Activated CD4-positive, CD25-positive, alpha-beta regulatory T cell (primary cell): ENCODE measurements around the gene C12orf42.
"Not testable (repeated sequence)": the region's sequence is repeated elsewhere in the genome, so short reads cannot be mapped to it uniquely, and the experiment has no call there.

Experiments
- DNase-seq, 4 experiments: peaks; one replicate each; lab custom pipeline; 2025; lab: John Stamatoyannopoulos, UW

The C12orf42 gene

GRCh38 chr12:103494734-103495468 lies 867 bp downstream of the C12orf42 start:
- no peak for DNase-seq

DNA sequence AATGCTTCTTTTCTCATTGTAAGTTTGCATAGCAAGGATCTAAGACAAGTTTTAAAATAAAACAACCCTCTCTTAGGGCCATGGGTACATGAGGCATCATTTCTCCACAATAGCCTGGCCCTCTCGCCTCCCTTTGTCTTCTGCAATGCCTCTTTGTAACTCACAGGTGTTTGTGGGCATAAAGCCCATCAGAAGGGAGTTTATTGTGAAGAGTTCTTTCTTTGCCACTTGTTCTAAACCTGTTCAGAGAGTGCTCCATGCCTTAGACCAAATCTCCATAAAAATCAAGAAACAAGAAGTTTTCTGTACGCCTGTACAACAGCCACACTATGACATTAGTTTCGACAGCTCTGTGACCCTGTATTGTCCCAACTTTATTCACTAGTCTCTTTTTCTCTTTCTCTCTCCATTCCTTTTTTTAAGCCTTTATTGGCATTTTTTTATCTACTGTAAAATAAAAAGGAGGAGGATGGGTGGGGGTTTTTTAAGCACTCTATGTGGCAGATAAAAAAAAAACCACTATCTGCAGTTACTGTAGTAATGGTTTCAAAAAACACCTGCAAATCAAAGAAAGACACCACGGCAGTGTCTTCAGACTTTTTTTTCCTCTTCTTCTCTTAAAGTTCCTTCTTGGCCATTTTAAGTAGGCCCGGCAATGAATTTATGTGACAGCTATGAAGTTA lies 1.6 kb downstream of the C12orf42 start:
- no peak for DNase-seq

GRCh38 chr12:103493199-103493598 lies 2.6 kb downstream of the C12orf42 start:
- no peak for DNase-seq

DNA sequence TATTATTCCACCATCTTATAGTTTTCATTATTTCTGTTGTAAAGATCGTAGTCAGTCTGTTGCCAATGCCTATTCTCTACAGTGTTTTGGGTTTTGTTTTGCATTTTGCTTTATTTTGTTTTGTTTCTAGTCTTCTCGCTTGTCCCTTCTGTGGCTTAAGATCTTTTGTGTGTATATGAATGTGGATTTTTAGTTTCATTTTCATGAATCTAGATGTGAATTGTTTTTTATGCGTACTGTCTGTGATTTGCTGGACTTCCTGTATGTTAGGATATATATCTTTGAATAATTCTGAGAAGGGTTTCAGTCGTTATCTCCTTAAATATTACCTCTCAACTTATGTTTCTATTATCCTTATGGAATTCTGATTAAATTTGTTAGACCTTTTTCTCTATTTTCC lies 13.4 kb downstream of the C12orf42 start:
- DNase-seq: no peak

DNA sequence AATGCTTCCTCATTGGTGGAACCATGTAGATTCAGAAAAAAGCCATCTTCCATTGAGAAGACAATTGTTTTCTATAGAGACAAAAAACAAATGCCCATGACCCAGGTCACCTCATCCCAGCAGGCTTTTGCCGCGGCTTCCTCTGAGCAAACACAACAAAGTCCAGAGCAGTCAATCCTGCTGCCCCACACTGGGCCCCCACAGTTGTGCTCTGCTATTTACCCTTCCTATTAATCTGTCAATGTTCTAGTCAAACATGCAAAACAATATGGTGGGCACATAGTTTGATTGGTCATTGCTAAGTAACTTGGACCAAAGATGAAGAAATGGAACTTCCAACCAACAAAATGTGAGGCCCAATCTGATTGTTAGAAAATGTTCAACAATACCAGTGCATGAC lies 20.7 kb downstream of the C12orf42 start:
- DNase-seq: no peak

- no peak for DNase-seq
Observed at GRCh38 chr12:103470664-103471063, 25.1 kb downstream of the C12orf42 start.

DNA sequence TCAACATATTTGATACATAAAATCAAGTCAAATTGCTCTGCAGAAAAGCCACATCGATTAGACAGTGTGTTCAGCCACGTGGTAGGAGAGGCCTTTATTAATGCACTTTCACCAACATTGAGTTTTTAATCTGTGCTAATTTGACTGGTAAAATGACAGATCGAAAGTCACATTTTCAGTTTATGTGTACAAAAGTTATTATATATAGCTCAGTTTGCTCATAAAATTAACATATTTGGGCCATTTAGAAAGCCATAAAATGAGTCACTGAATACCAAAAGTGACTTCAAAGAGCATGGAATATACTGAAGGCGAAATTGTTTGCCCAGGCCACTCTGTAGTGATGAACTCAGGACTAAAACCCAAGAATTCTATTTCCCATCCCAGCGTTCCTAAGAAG lies 26.0 kb downstream of the C12orf42 start:
- DNase-seq: no peak

DNA sequence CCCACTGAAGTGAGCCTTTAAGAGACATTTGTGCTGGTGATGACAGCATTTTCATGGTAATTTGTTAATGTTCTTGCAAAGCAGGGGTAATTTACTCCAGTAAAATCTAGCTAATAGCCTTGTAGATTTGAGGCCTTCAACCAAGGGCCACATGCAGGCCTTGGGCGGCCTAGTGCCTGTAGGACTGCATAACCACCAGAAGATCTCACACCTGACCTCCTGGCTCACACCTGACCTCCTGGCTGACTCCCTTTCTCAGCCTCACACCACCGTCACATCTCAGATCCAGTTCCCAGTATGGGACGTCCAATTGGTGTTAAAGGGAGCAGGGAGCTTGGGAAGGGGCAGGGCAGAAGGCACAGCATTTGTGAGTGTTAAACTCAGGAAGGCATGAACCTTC lies 26.9 kb downstream of the C12orf42 start:
- DNase-seq: no peak

GRCh38 chr12:103462675-103463074 lies 33.1 kb downstream of the C12orf42 start:
- no peak for DNase-seq

GRCh38 chr12:103457471-103457870 lies 38.3 kb downstream of the C12orf42 start:
- DNase-seq: no peak

DNA sequence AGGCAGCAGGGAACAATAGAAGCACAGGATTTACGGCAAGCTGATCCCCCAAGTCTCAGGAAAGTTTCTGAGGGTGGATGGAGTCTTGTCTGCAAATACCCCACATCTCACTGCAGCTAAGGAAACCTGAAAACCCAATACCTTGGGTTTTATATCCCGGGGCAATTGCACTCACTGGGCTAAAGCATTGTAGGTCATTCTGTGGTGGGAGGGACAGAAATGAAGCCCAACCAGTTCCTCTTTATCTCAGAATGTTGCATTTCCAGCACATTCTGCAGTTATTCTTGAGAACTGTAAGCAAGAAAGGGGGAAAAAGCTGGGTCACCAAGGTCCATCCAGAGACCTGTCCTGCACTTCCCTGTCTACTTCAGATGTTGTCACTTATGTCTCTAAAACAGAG lies 39.8 kb downstream of the C12orf42 start:
- DNase-seq: no peak

DNA sequence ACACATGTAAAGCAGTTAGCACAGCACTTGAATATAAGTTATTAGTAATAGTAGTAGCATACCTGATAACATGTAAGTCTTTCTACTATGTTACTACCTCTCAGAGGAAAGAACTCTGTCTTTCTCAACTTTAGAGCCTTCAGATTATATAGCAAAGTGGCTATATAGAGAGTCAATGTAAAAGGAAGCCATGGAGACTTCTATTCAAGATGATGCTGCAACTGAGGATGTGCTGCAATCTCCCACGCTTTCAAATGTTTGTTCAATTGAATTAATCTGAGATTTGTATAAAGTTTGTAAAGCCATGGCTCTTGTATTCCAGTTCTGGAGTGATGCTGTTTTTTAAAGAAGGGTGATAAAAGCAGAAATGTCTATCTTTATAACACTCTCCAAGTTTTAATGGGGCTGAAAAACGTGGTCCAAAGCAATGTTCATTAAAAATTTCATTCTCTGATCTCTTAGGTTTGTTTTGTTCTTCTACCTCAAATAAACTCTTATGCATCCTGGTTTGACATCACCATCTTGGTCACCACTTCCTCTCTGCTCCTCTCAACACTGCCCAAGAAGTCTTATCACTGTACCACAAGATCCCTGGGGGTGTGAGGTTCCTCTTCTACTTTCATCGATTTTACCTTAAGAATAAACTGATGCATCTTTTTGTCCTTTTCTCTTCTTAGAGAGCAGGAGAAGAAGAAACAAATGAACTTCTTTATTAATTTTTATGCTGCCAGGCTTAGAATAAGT lies 40.6 kb downstream of the C12orf42 start:
- DNase-seq: no peak

GRCh38 chr12:103444983-103445382 lies 50.8 kb downstream of the C12orf42 start:
- DNase-seq: no peak

- no peak for DNase-seq
Observed at GRCh38 chr12:103442822-103443221, 52.9 kb downstream of the C12orf42 start.

GRCh38 chr12:103442182-103442555 lies 53.6 kb downstream of the C12orf42 start:
- DNase-seq: no peak

GRCh38 chr12:103441437-103442181 lies 54.2 kb downstream of the C12orf42 start:
- no peak for DNase-seq

- DNase-seq: not testable (repeated sequence)
Observed at GRCh38 chr12:103434165-103435105, 61.3 kb downstream of the C12orf42 start.

DNA sequence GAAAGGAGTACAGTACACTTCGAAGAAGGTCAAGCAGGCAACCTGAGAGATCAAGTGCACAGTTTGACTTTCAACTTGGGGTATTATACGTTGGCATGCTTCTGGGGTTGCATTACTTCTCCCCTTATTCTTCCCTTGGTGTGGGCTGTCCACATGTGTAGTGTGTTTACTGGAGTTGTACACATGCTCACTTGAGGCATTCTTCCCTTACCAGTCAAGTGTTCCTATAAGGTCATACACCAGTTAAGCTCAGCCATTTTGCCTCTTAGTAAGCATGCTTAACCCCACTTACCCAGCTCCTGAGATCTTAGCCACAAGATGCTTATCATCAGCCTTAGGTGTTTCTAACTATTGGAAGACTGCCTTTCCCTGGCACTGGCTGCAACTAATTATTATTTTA lies 63.8 kb downstream of the C12orf42 start:
- no peak for DNase-seq

DNA sequence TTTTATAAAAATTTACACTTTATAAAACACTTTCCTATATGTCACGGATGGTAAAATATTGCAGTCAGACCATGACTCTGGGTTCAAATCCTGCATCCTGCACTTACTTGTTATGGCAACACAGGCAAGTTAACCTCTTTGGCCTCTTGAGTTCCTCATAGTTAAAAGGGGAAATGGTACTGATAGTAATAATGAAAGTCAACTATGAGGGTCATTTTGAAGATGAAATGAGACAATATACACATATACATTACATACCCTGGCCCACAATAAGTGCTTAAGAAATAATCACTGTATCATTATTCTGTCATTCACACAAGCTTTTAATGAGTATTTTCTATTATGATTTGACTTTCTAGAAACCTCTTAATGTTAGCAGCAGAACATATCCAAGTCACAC lies 64.4 kb downstream of the C12orf42 start:
- DNase-seq: no peak

GRCh38 chr12:103425674-103426073 lies 70.1 kb downstream of the C12orf42 start:
- not testable (repeated sequence) for DNase-seq
